Brain microvascular endothelial cell (primary cell): ENCODE results near the gene PPP1R14C.
"Not testable (repeated sequence)": the region's sequence is repeated elsewhere in the genome, so short reads cannot be mapped to it uniquely, and the experiment has no call there.

Experiments
- DNase-seq: peaks from one replicate; pipeline ENCODE4 v3.0.0-alpha.2; 2020
- H3K27ac ChIP-seq: fragments of 250-450 bp; sonication (Bioruptor Pico); 2 replicates; pipeline ENCODE4 v1.5.1; 2020; ENCODE audit warnings: mild to moderate bottlenecking, moderate library complexity
- H3K27me3 ChIP-seq: fragments of 250-450 bp; sonication (Bioruptor Pico); replicated peaks from 2 replicates; pipeline ENCODE4 v1.5.1; 2020; ENCODE audit warnings: mild to moderate bottlenecking
- H3K36me3 ChIP-seq: fragments of 250-450 bp; sonication (Bioruptor Pico); replicated peaks from 2 replicates; pipeline ENCODE4 v1.5.1; 2020; ENCODE audit warnings: mild to moderate bottlenecking
- H3K4me3 ChIP-seq: 2 replicates; pipeline ENCODE4 v1.5.1; 2011; ENCODE audit warnings: low read depth, mild to moderate bottlenecking, control low read depth, low read length, moderate library complexity
- CTCF ChIP-seq: IDR thresholded peaks from 2 replicates; pipeline ENCODE4 v1.5.1; 2011; ENCODE audit warnings: low read depth, mild to moderate bottlenecking, moderate library complexity, low read length, control low read depth, inconsistent platforms; ENCODE audit errors: missing control alignments
- in situ Hi-C: cut with HindIII; loops from 2 replicates; pipeline ENCODE4 v1.10.0; 2017; ENCODE audit warnings: low sequenced_read_pairs, low pct_ligation_motif_present

The PPP1R14C gene

GRCh38 chr6:150179030-150179429, 36.2 kb downstream of the PPP1R14C start:
- TF ChIP-seq CTCF: no peak
- Histone ChIP-seq H3K27ac (no peak overlapping the region), H3K36me3 (no peaks in the 10 kb centered on the region), H3K27me3 (no peaks in the 10 kb centered on the region), H3K4me3 (no peak overlapping the region)
- in situ Hi-C loops: no loop called here
- no peak for DNase-seq

GRCh38 chr6:150179907-150180424, 37.1 kb downstream of the PPP1R14C start:
- in situ Hi-C loops, H3K27me3 ChIP-seq, DNase-seq, H3K4me3 ChIP-seq, H3K27ac ChIP-seq, H3K36me3 ChIP-seq: not testable (repeated sequence)

GRCh38 chr6:150180517-150180916, 37.7 kb downstream of the PPP1R14C start:
- H3K27ac ChIP-seq: no peak overlapping the region
- no peak for DNase-seq
- H3K27me3 ChIP-seq: no peaks in the 10 kb centered on the region
- H3K4me3 ChIP-seq: no peak overlapping the region
- no peaks in the 10 kb centered on the region for H3K36me3 ChIP-seq
- TF ChIP-seq CTCF: no peak
- in situ Hi-C loops: no loop called here

- DNase-seq: no peak
- in situ Hi-C loops: no loop called here
- H3K27ac ChIP-seq: no peak overlapping the region
- no peak overlapping the region for H3K4me3 ChIP-seq
- H3K27me3 ChIP-seq: no peaks in the 10 kb centered on the region
- H3K36me3 ChIP-seq: no peaks in the 10 kb centered on the region
- no peak for TF ChIP-seq CTCF
Observed at GRCh38 chr6:150182460-150183078, 39.7 kb downstream of the PPP1R14C start.

GRCh38 chr6:150183105-150183504, 40.3 kb downstream of the PPP1R14C start:
- no peak for TF ChIP-seq CTCF
- no peak overlapping the region for H3K27ac ChIP-seq
- no peaks in the 10 kb centered on the region for H3K36me3 ChIP-seq
- no peaks in the 10 kb centered on the region for H3K27me3 ChIP-seq
- in situ Hi-C loops: no loop called here
- DNase-seq: no peak
- H3K4me3 ChIP-seq: no peak overlapping the region

GRCh38 chr6:150183966-150184365, 41.1 kb downstream of the PPP1R14C start:
- no peak overlapping the region for H3K4me3 ChIP-seq
- H3K27me3 ChIP-seq: no peaks in the 10 kb centered on the region
- H3K27ac ChIP-seq: no peak overlapping the region
- TF ChIP-seq CTCF: no peak
- no peak for DNase-seq
- H3K36me3 ChIP-seq: no peaks in the 10 kb centered on the region
- in situ Hi-C loops: no loop called here
